Measurements from ENCODE around the gene DUOX1. TPM values are rescaled to one million over a fixed set of nuclear protein-coding genes. Genes with fewer than 3 reads are reported as not detected.

Gene DUOX1
- total RNA-seq, 1 donor from 2014 or later, result 4.1 TPM

GRCh38 chr15:45138814-45139765 is 9.3 kb downstream of the DUOX1 start:
- H3K27me3 ChIP-seq (ENCODE audit: control insufficient read depth, insufficient read depth, low read length), result peaks cover 27% of the 10 kb centered on the region
- H3K4me3 ChIP-seq (ENCODE audit: low read depth, low read length), result no peak overlapping the region
- no peak for TF ChIP-seq CTCF (IDR thresholded peaks at IDR 0.05; ENCODE audit: insufficient read depth, low read length, poor library complexity, severe bottlenecking)
- no peaks in the 10 kb centered on the region for H3K36me3 ChIP-seq (ENCODE audit: control insufficient read depth, insufficient read depth, low read length)
- no peak for DNase-seq (ENCODE audit: low read depth)

GRCh38 chr15:45139770-45140169 is 10.0 kb downstream of the DUOX1 start:
- Histone ChIP-seq H3K36me3 (ENCODE audit: control insufficient read depth, insufficient read depth, low read length) (no peaks in the 10 kb centered on the region), H3K4me3 (ENCODE audit: low read depth, low read length) (no peak overlapping the region), H3K27me3 (ENCODE audit: control insufficient read depth, insufficient read depth, low read length) (peaks cover 21% of the 10 kb centered on the region)
- TF ChIP-seq CTCF (IDR thresholded peaks at IDR 0.05; ENCODE audit: insufficient read depth, low read length, poor library complexity, severe bottlenecking), result no peak
- no peak for DNase-seq (ENCODE audit: low read depth)

GRCh38 chr15:45140557-45141250 is 10.9 kb downstream of the DUOX1 start:
- no peak for TF ChIP-seq CTCF (IDR thresholded peaks at IDR 0.05; ENCODE audit: insufficient read depth, low read length, poor library complexity, severe bottlenecking)
- H3K27me3 ChIP-seq (ENCODE audit: control insufficient read depth, insufficient read depth, low read length), result peaks cover 18% of the 10 kb centered on the region
- no peak for DNase-seq (ENCODE audit: low read depth)
- no peak overlapping the region for H3K4me3 ChIP-seq (ENCODE audit: low read depth, low read length)
- no peaks in the 10 kb centered on the region for H3K36me3 ChIP-seq (ENCODE audit: control insufficient read depth, insufficient read depth, low read length)

- no peak overlapping the region for H3K4me3 ChIP-seq (ENCODE audit: low read depth, low read length)
- DNase-seq (ENCODE audit: low read depth), result no peak
- H3K27me3 ChIP-seq (ENCODE audit: control insufficient read depth, insufficient read depth, low read length), result peaks cover 12% of the 10 kb centered on the region
- H3K36me3 ChIP-seq (ENCODE audit: control insufficient read depth, insufficient read depth, low read length), result no peaks in the 10 kb centered on the region
- TF ChIP-seq CTCF (IDR thresholded peaks at IDR 0.05; ENCODE audit: insufficient read depth, low read length, poor library complexity, severe bottlenecking), result no peak
These were observed 11.6 kb downstream of the DUOX1 start for GRCh38 chr15:45141386-45141785.

- DNase-seq (ENCODE audit: low read depth), result no peak
- H3K36me3 ChIP-seq (ENCODE audit: control insufficient read depth, insufficient read depth, low read length), result no peaks in the 10 kb centered on the region
These were observed 13.3 kb downstream of the DUOX1 start for GRCh38 chr15:45143056-45143455.

More at GRCh38 chr15:45143056-45143455, 13.3 kb downstream of the DUOX1 start:
- TF ChIP-seq CTCF (IDR thresholded peaks at IDR 0.05; ENCODE audit: insufficient read depth, low read length, poor library complexity, severe bottlenecking), result no peak
- H3K27me3 ChIP-seq (ENCODE audit: control insufficient read depth, insufficient read depth, low read length), result peaks cover 5% of the 10 kb centered on the region
- no peak overlapping the region for H3K4me3 ChIP-seq (ENCODE audit: low read depth, low read length)
